22Rv1 (cell line): Measurements from ENCODE around the gene ARMC9.

Source experiments
- CTCF ChIP-seq: fragments of 450-650 bp; IDR thresholded peaks from 2 replicates; pipeline ENCODE4 v1.5.1; 2017; ENCODE audit warnings: mild to moderate bottlenecking
- ZFX ChIP-seq: fragments of 450-650 bp; IDR thresholded peaks from 2 replicates; pipeline ENCODE4 v1.6.1; 2017; ENCODE audit warnings: antibody characterized with exemption, borderline replicate concordance

- TF ChIP-seq CTCF, result no peak
- no peak for TF ChIP-seq ZFX
Observed at GRCh38 chr2:231373786-231374349, 175.4 kb downstream of the ARMC9 start.
